H1 (cell line): ENCODE data around the gene MATN1. TPM values are rescaled to one million over a fixed set of nuclear protein-coding genes. Genes with fewer than 3 reads are reported as not detected.

Experiments used
- CTCF ChIA-PET: fragments of 300-600 bp; sonication (Branson Sonifier 250); formaldehyde crosslinking; loops from one replicate; lab custom pipeline; 2021; ENCODE audit not compliant: partially characterized antibody; lab: Charles Lee
- POLR2A ChIA-PET: fragments of 300-600 bp; sonication (Branson Sonifier 250); formaldehyde crosslinking; loops from one replicate; lab custom pipeline; 2021; ENCODE audit warnings: inconsistent platforms; ENCODE audit not compliant: partially characterized antibody; lab: Charles Lee
- DNase-seq, 2 experiments: peaks; one replicate each; pipeline versions ENCODE4 v3.0.0 to v3.0.0-alpha.2; 2010 to 2022; ENCODE audit warnings: low spot score in 2 of 2, low read depth in 1 of 2, mixed read lengths in 1 of 2
- FAIRE-seq: peaks from 2 replicates; lab custom pipeline; 2011; peaks lifted over from hg19 to GRCh38; lab: Jason Lieb, UNC
- H2AFZ ChIP-seq: 2 replicates; pipeline ENCODE4 v1.8.1; 2012; ENCODE audit warnings: low read length, inconsistent platforms
- H2AK5ac ChIP-seq: 2 replicates; pipeline ENCODE4 v1.6.1; 2013; ENCODE audit warnings: low read depth, low read length
- H2BK120ac ChIP-seq: replicated peaks from 2 replicates; pipeline ENCODE3; 2013; ENCODE audit warnings: low read depth, low read length, inconsistent platforms
- H2BK12ac ChIP-seq: 2 replicates; pipeline ENCODE4 v1.6.1; 2013; ENCODE audit warnings: low read depth, low read length
- H2BK15ac ChIP-seq: 2 replicates; pipeline ENCODE4 v1.6.1; 2013; ENCODE audit warnings: low read length
- H2BK20ac ChIP-seq: 2 replicates; pipeline ENCODE4 v1.6.1; 2013; ENCODE audit warnings: low read length
- H2BK5ac ChIP-seq: 2 replicates; pipeline ENCODE4 v1.6.1; 2013; ENCODE audit warnings: low read depth, low read length
- H3K14ac ChIP-seq: 2 replicates; pipeline ENCODE4 v1.6.1; 2013; ENCODE audit warnings: inconsistent platforms; ENCODE audit not compliant: insufficient read length
- H3K18ac ChIP-seq: 2 replicates; pipeline ENCODE4 v1.6.1; 2013; ENCODE audit warnings: low read length; ENCODE audit errors: extremely low read depth
- H3K23ac ChIP-seq: 2 replicates; pipeline ENCODE4 v1.6.1; 2013; ENCODE audit warnings: inconsistent platforms; ENCODE audit not compliant: insufficient read length
- H3K23me2 ChIP-seq: 2 replicates; pipeline ENCODE4 v1.6.1; 2013; ENCODE audit warnings: low read depth, low read length
- H3K27ac ChIP-seq: 2 replicates; pipeline ENCODE4 v1.6.1; 2011; ENCODE audit warnings: low read depth, low read length, inconsistent platforms
- H3K27me3 ChIP-seq, 4 experiments: replicated peaks in 1 of 4; 1 replicate in 1 of 4; 2 replicates in 3 of 4; pipeline versions ENCODE4 v1.6.1 to v1.8.1; 2011 to 2013; ENCODE audit warnings: low read length in 3 of 4, mild to moderate bottlenecking in 3 of 4, inconsistent platforms in 2 of 4, mixed read lengths in 2 of 4, moderate library complexity in 1 of 4; ENCODE audit not compliant: control insufficient read depth in 3 of 4, insufficient read depth in 3 of 4; ENCODE audit errors: extremely low read depth in 1 of 4
- H3K36me3 ChIP-seq, 4 experiments: 2 replicates each; pipeline versions ENCODE4 v1.6.1 to v1.8.1; 2011 to 2013; ENCODE audit warnings: mild to moderate bottlenecking in 4 of 4, low read length in 3 of 4, moderate library complexity in 2 of 4, control low read depth in 1 of 4, inconsistent platforms in 1 of 4; ENCODE audit not compliant: insufficient read depth in 4 of 4, control insufficient read depth in 2 of 4
- H3K4ac ChIP-seq: replicated peaks from 2 replicates; pipeline ENCODE3; 2013; ENCODE audit warnings: low read length, low read depth, mixed read lengths, inconsistent platforms; ENCODE audit not compliant: insufficient read length
- H3K4me1 ChIP-seq, 4 experiments: replicated peaks in 1 of 4; 1 replicate in 1 of 4; 2 replicates in 3 of 4; pipeline versions ENCODE4 v1.6.1 to v1.8.1; 2011 to 2013; ENCODE audit warnings: low read length in 3 of 4, inconsistent platforms in 2 of 4, mixed read lengths in 1 of 4; ENCODE audit not compliant: insufficient read depth in 4 of 4, control insufficient read depth in 3 of 4
- H3K4me2 ChIP-seq, 2 experiments: 2 replicates each; pipeline versions ENCODE4 v1.6.1 to v1.8.1; 2011 to 2013; ENCODE audit warnings: low read depth in 2 of 2, low read length in 2 of 2, control low read depth in 1 of 2, inconsistent platforms in 1 of 2, mild to moderate bottlenecking in 1 of 2; ENCODE audit not compliant: insufficient read depth in 1 of 2
- H3K4me3 ChIP-seq, 4 experiments: fragments of 200-600, 300-600 bp in 1 of 4; sonication (generic), shearing (Covaris generic), sonication (Bioruptor Twin) in 1 of 4; 2 replicates each; pipeline versions ENCODE4 v1.5.1 to v1.8.1; 2011 to 2016; ENCODE audit warnings: low read length in 4 of 4, low read depth in 3 of 4, control low read depth in 2 of 4, inconsistent platforms in 2 of 4, mild to moderate bottlenecking in 2 of 4, mixed read lengths in 1 of 4, moderate library complexity in 1 of 4; ENCODE audit not compliant: insufficient read depth in 2 of 4; ENCODE audit errors: extremely low read depth in 1 of 4
- H3K56ac ChIP-seq: replicated peaks from 2 replicates; pipeline ENCODE3; 2013; ENCODE audit warnings: low read depth, mild to moderate bottlenecking, mixed read lengths, low read length, inconsistent platforms; ENCODE audit not compliant: insufficient read length
- H3K79me1 ChIP-seq: 2 replicates; pipeline ENCODE4 v1.6.1; 2013; ENCODE audit warnings: low read depth, low read length, control low read depth
- H3K79me2 ChIP-seq, 2 experiments: 2 replicates each; pipeline versions ENCODE4 v1.6.1 to v1.8.1; 2012 to 2013; ENCODE audit warnings: low read length in 2 of 2, mild to moderate bottlenecking in 2 of 2, inconsistent platforms in 1 of 2; ENCODE audit not compliant: insufficient read depth in 2 of 2, control insufficient read depth in 1 of 2
- H3K9ac ChIP-seq, 4 experiments: replicated peaks in 1 of 4; 1 replicate in 1 of 4; 2 replicates in 3 of 4; pipeline versions ENCODE4 v1.6.1 to v1.8.1; 2011 to 2013; ENCODE audit warnings: low read depth in 3 of 4, low read length in 3 of 4, control low read depth in 2 of 4, mild to moderate bottlenecking in 2 of 4, moderate library complexity in 2 of 4, inconsistent platforms in 1 of 4; ENCODE audit errors: extremely low read depth in 1 of 4
- H3K9me3 ChIP-seq, 2 experiments: 2 replicates each; pipeline versions ENCODE4 v1.6.1 to v1.8.1; 2012 to 2013; ENCODE audit warnings: mild to moderate bottlenecking in 2 of 2, moderate library complexity in 2 of 2, control low read depth in 1 of 2, inconsistent platforms in 1 of 2, low read depth in 1 of 2, low read length in 1 of 2, mixed read lengths in 1 of 2; ENCODE audit not compliant: insufficient read depth in 2 of 2
- H4K20me1 ChIP-seq, 2 experiments: replicated peaks in 1 of 2; 2 replicates each; pipeline versions ENCODE3 to v1.8.1; 2011 to 2013; ENCODE audit warnings: inconsistent platforms in 2 of 2, low read length in 2 of 2, mild to moderate bottlenecking in 1 of 2; ENCODE audit not compliant: insufficient read depth in 2 of 2, control insufficient read depth in 1 of 2
- H4K5ac ChIP-seq: 2 replicates; pipeline ENCODE4 v1.6.1; 2013; ENCODE audit warnings: low read length, low read depth, mixed read lengths, inconsistent platforms; ENCODE audit not compliant: insufficient read length
- H4K8ac ChIP-seq: 2 replicates; pipeline ENCODE4 v1.8.0; 2013; ENCODE audit warnings: mild to moderate bottlenecking, moderate library complexity, low read length, inconsistent platforms; ENCODE audit not compliant: insufficient read depth; ENCODE audit errors: extremely low read depth
- H4K91ac ChIP-seq: replicated peaks from 2 replicates; pipeline ENCODE3; 2013; ENCODE audit warnings: low read length, mixed read lengths, inconsistent platforms; ENCODE audit not compliant: insufficient read length
- ASH2L ChIP-seq: fragments of 200-600, 300-600 bp; sonication (generic); IDR thresholded peaks from one replicate; pipeline ENCODE4 v1.7.1; 2017; ENCODE audit warnings: low read length
- ATF2 ChIP-seq: IDR thresholded peaks from 2 replicates; pipeline ENCODE4 v1.6.1; 2012; ENCODE audit warnings: low read length, inconsistent platforms
- BCL11A ChIP-seq, 2 experiments: IDR thresholded peaks; one replicate each; pipeline ENCODE4 v1.6.1; 2011; ENCODE audit warnings: low read depth in 2 of 2, low read length in 2 of 2, mild to moderate bottlenecking in 2 of 2
- CHD1 ChIP-seq: IDR thresholded peaks from 2 replicates; pipeline ENCODE4 v1.6.1; 2012; ENCODE audit warnings: low read depth, low read length, improper control_type of control experiment
- EZH2 ChIP-seq: fragments of 200-600 bp; sonication (generic); IDR thresholded peaks from 2 replicates; pipeline ENCODE4 v1.7.1; 2012; ENCODE audit warnings: low read depth, mild to moderate bottlenecking, moderate library complexity, low read length, inconsistent platforms; ENCODE audit not compliant: severe bottlenecking
- FOSL1 ChIP-seq: IDR thresholded peaks from 2 replicates; pipeline ENCODE4 v1.6.1; 2011; ENCODE audit warnings: mild to moderate bottlenecking, low read depth, low read length, moderate library complexity; ENCODE audit not compliant: insufficient read depth
- GTF2F1 ChIP-seq: IDR thresholded peaks from 2 replicates; pipeline ENCODE4 v1.6.1; 2012; ENCODE audit warnings: low read depth, low read length, improper control_type of control experiment, borderline replicate concordance
- JUN ChIP-seq: IDR thresholded peaks from 2 replicates; pipeline ENCODE4 v1.6.1; 2011; ENCODE audit warnings: low read depth, mild to moderate bottlenecking, improper control_type of control experiment, low read length
- KDM4A ChIP-seq: IDR thresholded peaks from one replicate; pipeline ENCODE4 v1.7.1; 2012; ENCODE audit warnings: low read depth, mild to moderate bottlenecking, moderate library complexity, low read length, inconsistent platforms; ENCODE audit not compliant: severe bottlenecking
- PHF8 ChIP-seq: fragments of 200-600 bp; sonication (generic); conservative IDR thresholded peaks from 2 replicates; pipeline ENCODE4 v1.7.1; 2012; ENCODE audit warnings: low read depth, mild to moderate bottlenecking, inconsistent platforms, low read length, moderate library complexity
- RFX5 ChIP-seq: IDR thresholded peaks from 2 replicates; pipeline ENCODE4 v1.6.1; 2011; ENCODE audit warnings: low read depth, low read length, improper control_type of control experiment, borderline replicate concordance
- SP1 ChIP-seq: IDR thresholded peaks from 2 replicates; pipeline ENCODE4 v1.6.1; 2011; ENCODE audit warnings: low read depth, low read length
- TEAD4 ChIP-seq: IDR thresholded peaks from 2 replicates; pipeline ENCODE4 v1.6.1; 2012; ENCODE audit warnings: low read depth, low read length, inconsistent platforms, mixed read lengths
- WGBS, 2 experiments: shearing (Covaris generic) in 1 of 2; methylation state at CpG; one replicate each; pipeline versions ENCODE4 v1.1.6 to v1.1.7; 2013 to 2015; ENCODE audit warnings: low lambda C conversion rate in 2 of 2, mixed read lengths in 2 of 2, inconsistent platforms in 1 of 2, low coverage in 1 of 2, missing lambda C conversion rate in 1 of 2; ENCODE audit not compliant: insufficient replicate concordance in 2 of 2, insufficient coverage in 1 of 2, insufficient read length in 1 of 2; ENCODE audit errors: extremely low coverage in 1 of 2, missing lambda C conversion rate in 1 of 2; 5-methylcytosine and 5-hydroxymethylcytosine counted together
- polyA plus RNA-seq, 7 experiments: library from polyadenylated mRNA; depleted of rRNA in 3 of 7; stranded (reverse) in 5 of 7; unstranded in 2 of 7; fragments of >200 nt in 5 of 7; fragments of 200-250 nt in 2 of 7; gene quantifications; 1 replicate in 5 of 7; 2 replicates in 1 of 7; 4 replicates in 1 of 7; pipeline versions ENCODE4 v1.2.1 to v1.2.3, GENCODE V29; 2011 to 2013; ENCODE audit warnings: missing spikeins in 2 of 7, mixed read lengths in 2 of 7
- total RNA-seq: library from RNA; stranded (reverse); fragmentation: NEBNext Ultra II Directional; extraction: Animal tissue kit (Norgen Biotek cat#: 25700); gene quantifications from 2 replicates; pipeline ENCODE4 v1.2.1, GENCODE V29; 2021

Gene MATN1
- total and polyA plus RNA-seq, 2 of the 8 experiments (the other 6 are each of a cell fraction or from before 2014, with no cell fraction given), result 0.12 to 0.28 TPM

DNA sequence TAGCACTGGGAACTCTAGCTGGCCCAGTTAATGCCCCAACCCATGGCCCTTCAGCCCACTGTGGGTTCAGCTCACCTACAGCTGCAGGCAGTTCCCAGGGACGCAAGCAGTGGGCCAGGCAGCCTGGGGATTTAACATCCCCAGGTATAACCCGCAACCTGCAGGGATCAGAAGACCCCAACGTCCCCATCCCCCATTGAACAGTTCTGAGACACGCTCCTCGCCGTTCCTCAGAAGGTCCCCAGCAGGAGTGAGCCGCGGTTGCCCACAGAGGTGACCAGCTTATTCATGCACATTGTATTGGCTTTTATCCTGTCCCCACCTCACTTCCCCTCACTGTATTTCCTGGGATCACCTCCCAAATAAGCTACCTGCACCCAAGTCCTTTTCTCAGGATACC, 5.0 kb upstream of the MATN1 start:
- Histone ChIP-seq H2AK5ac (no peak overlapping the region), H4K8ac (peak overlapping the region; percentile 43; the same call in 1 of the 2 replicates), H2AFZ (no peak overlapping the region), H3K36me3 (no peaks in the 10 kb centered on the region), H2BK120ac (no peak overlapping the region), H4K20me1 (no peaks in the 10 kb centered on the region), H3K27ac (no peak overlapping the region), H3K9me3 (no peaks in the 10 kb centered on the region), H3K14ac (no peak overlapping the region), H3K9ac (no peak overlapping the region), H2BK12ac (no peak overlapping the region), H3K4ac (no peak overlapping the region), H3K79me1 (no peaks in the 10 kb centered on the region), H3K4me2 (no peak overlapping the region), H3K23me2 (peaks cover 4% of the 10 kb centered on the region; the same call in 1 of the 2 replicates), H4K91ac (no peak overlapping the region), H3K4me1 (peaks cover 0 to 7% (median 3%) of the 10 kb centered on the region in 4 experiments; a peak in 4 of 7 replicates), H2BK20ac (no peak overlapping the region; the same call in 1 of the 2 replicates), H3K18ac (no peak overlapping the region), H3K56ac (no peak overlapping the region), H3K4me3 (no peak overlapping the region), H4K5ac (no peak overlapping the region), H3K23ac (no peak overlapping the region), H3K27me3 (no peaks in the 10 kb centered on the region), H2BK15ac (no peak overlapping the region), H2BK5ac (no peak overlapping the region), H3K79me2 (no peaks in the 10 kb centered on the region)
- ChIA-PET POLR2A (interaction anchor here (0.8 to 1.8 kb wide), 3 partner anchors 9 to 30 kb away, joined by 3 to 5 read pairs (median 5); partner anchors contain the start of gene LAPTM5), CTCF (interaction anchor here (0.6 to 55.1 kb wide), 13 partner anchors 9 to 212 kb away, joined by 3 to 1640 read pairs (median 5); partner anchors contain the start of gene LAPTM5)
- 87% methylated on average over 8 of the region's 8 CpGs; no CpG with 5 or more reads in 1 of the 2 experiments for WGBS, 2 experiments
- DNase-seq (no peak), FAIRE-seq (no peak)
- TF ChIP-seq ATF2 (no peak), SP1 (no peak), KDM4A (no peak), BCL11A (IDR thresholded peaks at IDR 0.05; ENCODE audit: low read depth in 2 of 2, low read length in 2 of 2) (no peak), EZH2 (no peak), RFX5 (no peak), TEAD4 (no peak), ASH2L (no peak), JUN (no peak), PHF8 (no peak), CHD1 (no peak), GTF2F1 (no peak), FOSL1 (no peak)
